K562 (cell line): ENCODE data around the gene GTPBP1. TPM values are rescaled to one million over a fixed set of nuclear protein-coding genes. Genes with fewer than 3 reads are reported as not detected.

ENCODE experiments used
- ATAC-seq: fragments of 200-7000 bp; cut with Tn5 transposase; 3 replicates; pipeline ENCODE4 v1.9.1; 2020; ENCODE audit warnings: moderate library complexity
- Bru-seq: library from RNA; stranded (reverse); fragments of 400-500 nt; gene quantifications from one replicate; lab custom pipeline; 2021; lab: Mats Ljungman, UMichigan
- BruChase-seq, 2 experiments: library from RNA; stranded (reverse); fragments of 400-500 nt; gene quantifications; one replicate each; lab custom pipeline; 2021; lab: Mats Ljungman, UMichigan
- BruUV-seq: library from RNA; stranded (reverse); fragments of 400-500 nt; replicated peaks from 2 replicates; lab custom pipeline; 2021; lab: Mats Ljungman, UMichigan
- CTCF ChIA-PET: fragments of 300-600 bp; formaldehyde crosslinking; extraction: SDS; loops from one replicate; lab custom pipeline; 2021; ENCODE audit warnings: low intra/inter-chr PET ratio; lab: Yijun Ruan, JAX
- POLR2A ChIA-PET: fragments of 300-600, 350-650 bp; sonication (Branson Sonifier 250); formaldehyde crosslinking; extraction: SDS; loops from one replicate; lab custom pipeline; 2021; ENCODE audit warnings: antibody characterized with exemption, inconsistent platforms; lab: Yijun Ruan, JAX
- DNase-seq, 4 experiments: peaks; one replicate each; pipeline versions ENCODE4 v3.0.0 to v3.0.0-alpha.2; 2011 to 2018; ENCODE audit warnings: low spot score in 3 of 4, mixed read lengths in 3 of 4; ENCODE audit errors: extremely low read depth in 1 of 4
- FAIRE-seq: peaks from 2 replicates; lab custom pipeline; 2011; peaks lifted over from hg19 to GRCh38; lab: Jason Lieb, UNC
- H2AFZ ChIP-seq: 2 replicates; pipeline ENCODE4 v1.6.0; 2011; ENCODE audit warnings: low read depth, low read length, control low read depth, inconsistent platforms
- H3K27ac ChIP-seq: fragments of 200-600 bp; 3 replicates; pipeline ENCODE4 v1.8.0; 2011; ENCODE audit warnings: low read depth, mild to moderate bottlenecking, control low read depth, inconsistent platforms, low read length, moderate library complexity, mixed read lengths; ENCODE audit errors: extremely low read depth
- H3K27me3 ChIP-seq, 2 experiments: fragments of 300-600 bp in 1 of 2; 2 replicates in 1 of 2; 3 replicates in 1 of 2; pipeline versions ENCODE4 v1.6.0 to v1.8.0; 2011; ENCODE audit warnings: inconsistent platforms in 2 of 2, low read length in 2 of 2, mild to moderate bottlenecking in 1 of 2, mixed read lengths in 1 of 2, moderate library complexity in 1 of 2; ENCODE audit not compliant: control insufficient read depth in 2 of 2, insufficient read depth in 2 of 2
- H3K36me3 ChIP-seq: fragments of 300-600 bp; 3 replicates; pipeline ENCODE4 v1.8.0; 2011; ENCODE audit warnings: mild to moderate bottlenecking, low read length, inconsistent platforms; ENCODE audit not compliant: control insufficient read depth, insufficient read depth
- H3K4me1 ChIP-seq, 2 experiments: fragments of 200-600 bp in 1 of 2; replicated peaks in 1 of 2; 2 replicates in 1 of 2; 3 replicates in 1 of 2; pipeline versions ENCODE4 v1.5.1 to v1.8.0; 2011; ENCODE audit warnings: inconsistent platforms in 2 of 2, low read length in 2 of 2, mild to moderate bottlenecking in 1 of 2, mixed read lengths in 1 of 2, moderate library complexity in 1 of 2; ENCODE audit not compliant: control insufficient read depth in 2 of 2, insufficient read depth in 2 of 2
- H3K4me2 ChIP-seq: 2 replicates; pipeline ENCODE4 v1.6.1; 2011; ENCODE audit warnings: low read length, control low read depth, inconsistent platforms, mixed read lengths; ENCODE audit not compliant: insufficient read depth
- H3K4me3 ChIP-seq: fragments of 200-600 bp; sonication (generic), shearing (Covaris generic); 2 replicates; pipeline ENCODE4 v1.5.1; 2016; ENCODE audit warnings: control low read depth, inconsistent platforms
- H3K79me2 ChIP-seq: fragments of 200-600 bp; 3 replicates; pipeline ENCODE4 v1.8.0; 2011; ENCODE audit warnings: low read length, inconsistent platforms; ENCODE audit not compliant: control insufficient read depth, insufficient read depth
- H3K9ac ChIP-seq, 2 experiments: 2 replicates each; pipeline versions ENCODE4 v1.6.0 to v1.6.1; 2011; ENCODE audit warnings: low read depth in 2 of 2, low read length in 2 of 2, control low read depth in 1 of 2, inconsistent platforms in 1 of 2, mild to moderate bottlenecking in 1 of 2, mixed read lengths in 1 of 2; ENCODE audit not compliant: insufficient read depth in 1 of 2
- H3K9me1 ChIP-seq: one replicate; pipeline ENCODE4 v1.6.0; 2011; ENCODE audit warnings: inconsistent platforms, mild to moderate bottlenecking, low read length, moderate library complexity; ENCODE audit not compliant: control insufficient read depth, insufficient read depth
- H3K9me3 ChIP-seq: replicated peaks from 2 replicates; pipeline ENCODE4 v1.5.1; 2011; ENCODE audit warnings: low read depth, low read length, inconsistent platforms; ENCODE audit not compliant: control insufficient read depth, insufficient read depth
- H4K20me1 ChIP-seq: replicated peaks from 2 replicates; pipeline ENCODE4 v1.6.1; 2011; ENCODE audit warnings: low read length, inconsistent platforms, mixed read lengths; ENCODE audit not compliant: control insufficient read depth, insufficient read depth
- CBX3 ChIP-seq, 2 experiments: IDR thresholded peaks; 1 replicate in 1 of 2; 2 replicates in 1 of 2; pipeline ENCODE4 v1.6.1; 2012; ENCODE audit warnings: inconsistent platforms in 2 of 2, low read length in 2 of 2, borderline replicate concordance in 1 of 2, control low read depth in 1 of 2
- CHD4 ChIP-seq: fragments of 200-600 bp; sonication (generic); IDR thresholded peaks from 3 replicates; pipeline ENCODE4 v1.6.1; 2012; ENCODE audit warnings: low read depth, mild to moderate bottlenecking, mixed read lengths, low read length, inconsistent platforms; ENCODE audit not compliant: insufficient read depth, insufficient replicate concordance, poor library complexity, severe bottlenecking
- CLOCK ChIP-seq: fragments of 250-450 bp; sonication (Bioruptor Pico); IDR thresholded peaks from 2 replicates; pipeline ENCODE4 v1.4.0; 2020; ENCODE audit warnings: mild to moderate bottlenecking, moderate library complexity, borderline replicate concordance
- GABPB1 ChIP-seq: sonication (generic); formaldehyde crosslinking; IDR thresholded peaks from 2 replicates; pipeline ENCODE4 v1.8.0; 2022; ENCODE audit warnings: mild to moderate bottlenecking, missing genetic modification reagents
- JUNB ChIP-seq: fragments of 450-650 bp; formaldehyde crosslinking; conservative IDR thresholded peaks from 2 replicates; pipeline ENCODE4 v1.4.0; 2020; ENCODE audit warnings: mild to moderate bottlenecking
- KLF1 ChIP-seq: fragments of 450-650 bp; IDR thresholded peaks from 2 replicates; pipeline ENCODE4 v1.6.1; 2016; ENCODE audit warnings: missing genetic modification characterization, missing compliant biosample characterization
- RHOXF2B ChIP-seq: fragments of 250-450 bp; sonication (Bioruptor Pico); conservative IDR thresholded peaks from 2 replicates; pipeline ENCODE4 v1.5.1; 2021
- RNF2 ChIP-seq: sonication (generic); IDR thresholded peaks from 2 replicates; pipeline ENCODE4 v1.6.1; 2016
- SIN3A ChIP-seq, 2 experiments: fragments of 150-350 bp in 1 of 2; IDR thresholded peaks; 2 replicates each; pipeline ENCODE4 v1.6.1; 2011 to 2016; ENCODE audit warnings: borderline replicate concordance in 2 of 2, low read depth in 2 of 2, low read length in 2 of 2, mild to moderate bottlenecking in 2 of 2, moderate library complexity in 2 of 2; ENCODE audit not compliant: control insufficient read depth in 1 of 2
- ZNF316 ChIP-seq: fragments of 450-650 bp; IDR thresholded peaks from 2 replicates; pipeline ENCODE4 v1.6.1; 2016
- WGBS: fragments of 100-300 bp; shearing (Covaris generic); methylation state at CpG from one replicate; pipeline ENCODE4 v1.1.6; 2016; ENCODE audit warnings: low coverage, mixed read lengths; ENCODE audit not compliant: insufficient coverage; ENCODE audit errors: missing lambda C conversion rate; 5-methylcytosine and 5-hydroxymethylcytosine counted together
- in situ Hi-C: fragments of 300-500 bp; cut with MboI; formaldehyde crosslinking; loops from 4 replicates; pipeline ENCODE4 v1.15.0; 2018; ENCODE audit warnings: inconsistent platforms, mixed read lengths
- intact Hi-C: fragments of 100-400 bp; cut with micrococcal nuclease; formaldehyde crosslinking; loops from 2 replicates; pipeline ENCODE4 v1.14.2; 2022
- long read RNA-seq, 3 experiments: library from polyadenylated mRNA in 2 of 3; library from RNA in 1 of 3; unstranded in 2 of 3; stranded (forward) in 1 of 3; transcript quantifications; one replicate each; pipeline ENCODE4 v2.0.0, GENCODE V29; 2019 to 2022
- polyA minus RNA-seq, 3 experiments: library from RNA; depleted of rRNA, polyadenylated mRNA; stranded (reverse); fragments of >200 nt; gene quantifications; 2 replicates each; pipeline ENCODE4 v1.2.3, GENCODE V29; 2011
- polyA plus RNA-seq, 8 experiments: library from polyadenylated mRNA; depleted of rRNA in 4 of 8; stranded (reverse) in 5 of 8; unstranded in 3 of 8; fragments of >200 nt; fragmentation: Nextera tagmentation in 2 of 8; fragmentation: Illumina TruSeq in 1 of 8; extraction: Ambion mirVana in 2 of 8; extraction: Trizol in 1 of 8; gene quantifications; 2 replicates each; pipeline versions ENCODE4 v1.2.1 to v1.2.3, GENCODE V29; 2011 to 2014; ENCODE audit warnings: inconsistent platforms in 1 of 8, missing spikeins in 1 of 8
- total RNA-seq, 7 experiments: library from RNA; depleted of rRNA in 6 of 7; stranded (reverse); fragments of >200 nt in 6 of 7; fragmentation: Illumina TruSeq in 2 of 7; extraction: Trizol in 2 of 7; gene quantifications; 2 replicates each; pipeline versions ENCODE4 v1.2.1 to v1.2.3, GENCODE V29; 2011 to 2021; ENCODE audit warnings: low replicate concordance in 1 of 7

The GTPBP1 gene
- 178 and 289 TPM in 2 replicates for total RNA-seq (2011; cell fraction: chromatin; rRNA removed; ENCODE audit: low replicate concordance)
- total RNA-seq (2011; cell fraction: nucleolus; rRNA removed): 122 and 125 TPM in 2 replicates
- total RNA-seq (2011; cell fraction: nucleoplasm; rRNA removed): 108 and 125 TPM in 2 replicates
- total RNA-seq (2014; rRNA removed) (24.4 and 25.0 TPM in 2 replicates), total RNA-seq (2014; rRNA removed; fragmentation: Illumina TruSeq; extraction: Trizol) (14.5 and 17.5 TPM in 2 replicates), total RNA-seq (2015; rRNA removed; fragmentation: Illumina TruSeq; extraction: Trizol) (15.9 and 16.0 TPM in 2 replicates), total RNA-seq (2021) (43.0 and 53.2 TPM in 2 replicates), polyA plus RNA-seq (2011; rRNA removed) (23.3 and 38.4 TPM in 2 replicates), polyA plus RNA-seq (2014; fragmentation: Illumina TruSeq; extraction: Trizol) (30.6 and 38.6 TPM in 2 replicates), polyA plus RNA-seq (2014; fragmentation: Nextera tagmentation; extraction: Ambion mirVana) (under 1 TPM; 0.83 to 0.95 TPM), polyA plus RNA-seq (2014; rRNA removed) (30.9 and 32.6 TPM in 2 replicates), polyA minus RNA-seq (2011; rRNA and poly(A)+ RNA removed) (57.9 and 59.7 TPM in 2 replicates), Bru-seq, nascent RNA (percentile 82 among the genes with signal in this experiment), BruChase-seq, experiment 1, labeled RNA remaining after a 2-hour chase (percentile 82 among the genes with signal in this experiment), BruChase-seq, experiment 2, labeled RNA remaining after a 6-hour chase (percentile 84 among the genes with signal in this experiment)
- polyA plus RNA-seq (2011; cell fraction: cytosol; rRNA removed): 17.9 and 20.7 TPM in 2 replicates
- polyA plus RNA-seq (2011; cell fraction: nucleus; rRNA removed): 79.8 and 120 TPM in 2 replicates
- 22.5 and 29.8 TPM in 2 replicates for polyA plus RNA-seq (2012)
- polyA minus RNA-seq (2011; cell fraction: cytosol; rRNA and poly(A)+ RNA removed): 24.3 and 38.6 TPM in 2 replicates
- 57.2 and 62.2 TPM in 2 replicates for polyA minus RNA-seq (2011; cell fraction: nucleus; rRNA and poly(A)+ RNA removed)
- long read RNA-seq, experiment 1, full-length matches to known transcripts: 6 of 85 reads
- long read RNA-seq, experiment 1, partial matches to known transcripts: 21 of 85 reads
- long read RNA-seq, experiment 1, other reads (novel, unspliced or antisense): 58 of 85 reads
- long read RNA-seq, experiment 2, full-length matches to known transcripts: 11 of 45 reads
- long read RNA-seq, experiment 2, partial matches to known transcripts: 12 of 45 reads
- long read RNA-seq, experiment 2, other reads (novel, unspliced or antisense): 22 of 45 reads
- long read RNA-seq, experiment 3, full-length matches to known transcripts: 2 of 5 reads
- long read RNA-seq, experiment 3, partial matches to known transcripts: 1 of 5 reads
- long read RNA-seq, experiment 3, other reads (novel, unspliced or antisense): 2 of 5 reads

- ATAC-seq (peak; percentile 88), FAIRE-seq (peak; percentile 99), DNase-seq (peak; percentile 85 to 98 (median 91))
- Histone ChIP-seq H3K79me2 (peaks cover 55% of the 10 kb centered on the region), H3K4me3 (peak within 1 kb of the TSS; percentile 94), H3K9me1 (no peaks in the 10 kb centered on the region), H3K9ac (peak within 1 kb of the TSS; percentile 86 to 97), H3K27ac (peak within 1 kb of the TSS; percentile 91), H3K36me3 (peaks cover 23% of the 10 kb centered on the region; the same call in 2 of the 3 replicates), H3K4me2 (peak within 1 kb of the TSS; percentile 91), H2AFZ (peak within 1 kb of the TSS; percentile 64), H3K4me1 (peaks cover 29 to 38% of the 10 kb centered on the region in 2 experiments; a peak in 4 of 5 replicates), H3K9me3 (no peaks in the 10 kb centered on the region), H4K20me1 (peaks cover 18% of the 10 kb centered on the region), H3K27me3 (no peaks in the 10 kb centered on the region)
- WGBS: under 1% methylated on average over 44 of the region's 55 CpGs
- intact Hi-C loops (no loop called here), in situ Hi-C loops (no loop called here)
- BruUV-seq: no TSS peak
- ChIA-PET POLR2A (interaction anchor here (0.6 to 2.7 kb wide), 12 partner anchors 9 to 250 kb away, joined by 3 to 9 read pairs (median 4); partner anchors contain the start of gene TOMM22), CTCF (no interaction called here)
- TF ChIP-seq JUNB (CRISPR knock-in tag) (no peak), ZNF316 (0 out of 2 replicates have a peak, but pooled peaks have one; percentile 78), GABPB1 (CRISPR knock-in tag) (no peak), RHOXF2B (CRISPR knock-in tag) (no peak), CLOCK (CRISPR knock-in tag) (no peak), KLF1 (no peak), CHD4 (no peak), SIN3A (IDR thresholded peaks at IDR 0.05; ENCODE audit: borderline replicate concordance in 2 of 2, control insufficient read depth in 1 of 2, low read depth in 2 of 2, low read length in 2 of 2) (peak in 1 of 2 experiments; percentile 68; a peak in 1 of 4 replicates), RNF2 (peak; percentile 63; the same call in 1 of the 2 replicates), CBX3 (IDR thresholded peaks at IDR 0.05; ENCODE audit: borderline replicate concordance in 1 of 2, low read length in 2 of 2) (no peak; a peak in 1 of 3 replicates)
Observed at GRCh38 chr22:38705235-38706100, at the start of gene GTPBP1. GTPBP1 (plus strand) TSS chr22:38705944; CDS start chr22:38705956, 12 bp downstream.
